GM19043 (cell line): ENCODE data around the gene MT1A.
A peak's percentile ranks its signal among the peaks of the same experiment; 100 is the strongest.

Experiments
- ATAC-seq: cut with Tn5 transposase; IDR thresholded peaks from one replicate; pipeline ENCODE4 v1.9.1; 2021; ENCODE audit warnings: low read depth; ENCODE audit not compliant: unreplicated experiment

Gene MT1A

DNA sequence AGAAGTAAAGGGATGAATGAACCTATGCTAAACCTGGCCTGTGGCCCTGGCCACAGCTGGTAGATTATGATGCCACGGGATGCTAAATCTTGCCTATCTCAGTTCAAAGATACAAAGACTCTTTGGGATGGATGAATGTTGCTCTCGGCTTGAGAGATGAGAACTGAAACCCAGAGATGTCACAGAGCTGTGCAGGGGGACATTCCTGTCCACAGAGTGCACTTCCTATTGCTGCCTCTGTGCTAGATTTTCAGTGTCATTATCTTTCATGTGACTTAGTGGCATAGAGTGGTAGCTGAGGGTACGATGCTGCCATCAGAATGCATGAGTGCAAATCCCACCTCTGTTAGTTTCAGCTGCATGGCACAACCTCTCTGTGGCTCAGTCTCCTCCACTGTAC lies 8.3 kb upstream of the MT1A start:
- ATAC-seq: peak; percentile 81

DNA sequence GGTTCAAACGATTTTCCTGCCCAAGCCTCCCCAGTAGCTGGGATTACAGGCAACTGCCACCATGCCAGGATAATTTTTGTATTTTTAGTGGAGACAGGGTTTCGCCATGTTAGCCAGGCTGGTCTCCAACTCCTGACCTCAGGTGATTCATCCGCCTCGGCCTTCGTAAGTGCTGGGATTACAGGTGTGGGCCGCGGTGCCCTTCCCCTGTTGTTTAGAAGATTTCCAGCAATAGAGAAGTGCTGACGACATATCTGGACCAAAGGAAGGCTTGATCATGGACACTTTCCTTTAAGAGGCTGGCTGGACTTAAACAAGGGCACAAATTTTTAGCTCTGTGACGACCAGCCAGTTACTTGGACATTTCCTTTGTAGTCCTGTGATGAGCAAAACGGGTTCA lies 7.3 kb upstream of the MT1A start:
- ATAC-seq: no peak

DNA sequence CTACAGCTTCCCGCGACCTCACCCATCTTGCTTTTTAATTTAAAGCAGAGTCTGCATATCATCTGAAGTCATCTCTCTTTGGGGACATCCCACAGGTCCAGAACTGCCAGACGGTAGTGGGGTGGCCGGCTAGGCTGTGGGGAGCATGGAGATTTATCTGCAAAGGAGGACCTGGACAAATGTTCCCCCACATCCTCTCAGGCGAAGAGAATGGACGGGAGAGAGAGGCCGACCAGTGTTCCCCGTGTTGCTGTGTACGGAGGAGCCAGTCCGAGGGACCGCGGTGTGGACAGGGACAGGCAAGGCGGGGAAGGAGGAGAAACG lies 6.7 kb upstream of the MT1A start:
- ATAC-seq: no peak

DNA sequence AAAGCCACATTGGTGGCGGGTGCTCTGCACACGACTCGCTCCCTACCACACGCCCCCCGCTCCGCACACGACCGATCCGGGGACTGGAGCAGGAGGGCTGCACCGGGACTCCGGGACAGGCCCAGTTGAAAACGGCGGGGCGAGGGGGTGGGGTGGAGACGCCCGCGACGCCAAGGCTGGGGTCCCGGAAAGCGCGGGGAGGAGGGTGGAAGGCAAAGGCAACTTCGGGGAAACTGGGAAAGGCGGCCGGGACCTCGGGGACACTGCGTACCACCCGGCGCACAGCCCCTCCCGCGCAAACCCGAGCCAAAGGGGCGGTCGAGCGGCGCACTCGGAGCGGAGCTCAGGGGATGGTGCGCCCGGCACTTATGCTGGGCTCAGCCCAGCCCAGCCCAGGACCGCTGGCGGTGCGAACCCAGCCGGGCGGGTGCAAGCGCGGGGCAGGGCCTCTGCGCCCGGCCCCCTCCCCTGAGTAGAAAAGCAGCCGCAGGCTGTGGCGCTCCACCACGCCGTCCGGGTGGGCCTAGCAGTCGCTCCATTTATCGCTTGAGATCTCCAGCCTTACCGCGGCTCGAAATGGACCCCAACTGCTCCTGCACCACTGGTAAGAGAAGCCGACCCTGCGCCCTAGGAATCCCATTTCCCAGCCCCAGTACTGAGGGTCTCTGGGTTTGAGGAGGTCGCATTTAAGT lies 6.2 kb upstream of the MT1A start, which contains the start of gene MT1M:
MT1M (plus strand) TSS at position 504 of the 692 bp plus-strand sequence; CDS start at position 577, 73 bp downstream.
- no peak for ATAC-seq

DNA sequence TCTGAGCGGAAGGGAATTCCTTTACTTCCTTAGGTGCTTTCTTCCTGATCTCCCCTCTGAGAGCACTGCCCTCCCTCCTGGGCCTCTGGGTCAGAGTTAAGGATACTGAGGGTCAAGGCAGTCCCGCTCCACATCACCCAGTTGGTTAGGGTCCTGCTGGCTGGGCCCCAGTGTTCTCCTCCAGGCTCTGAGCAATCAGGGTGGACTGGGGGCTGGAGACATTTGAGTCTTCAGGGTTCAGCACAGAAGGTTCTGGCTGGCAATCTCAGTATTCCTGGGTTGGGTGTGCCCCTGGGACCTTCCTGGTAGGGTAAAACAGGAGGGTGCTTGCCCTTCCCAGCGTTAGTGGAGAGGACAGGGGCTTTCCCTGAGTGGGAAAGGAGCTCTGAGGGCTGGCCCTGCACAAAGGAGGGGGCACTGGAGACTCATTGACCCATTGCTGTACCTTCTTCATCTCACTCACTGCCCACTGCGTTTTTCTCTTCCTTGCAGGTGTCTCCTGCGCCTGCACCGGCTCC lies 5.6 kb upstream of the MT1A start:
- no peak for ATAC-seq

DNA sequence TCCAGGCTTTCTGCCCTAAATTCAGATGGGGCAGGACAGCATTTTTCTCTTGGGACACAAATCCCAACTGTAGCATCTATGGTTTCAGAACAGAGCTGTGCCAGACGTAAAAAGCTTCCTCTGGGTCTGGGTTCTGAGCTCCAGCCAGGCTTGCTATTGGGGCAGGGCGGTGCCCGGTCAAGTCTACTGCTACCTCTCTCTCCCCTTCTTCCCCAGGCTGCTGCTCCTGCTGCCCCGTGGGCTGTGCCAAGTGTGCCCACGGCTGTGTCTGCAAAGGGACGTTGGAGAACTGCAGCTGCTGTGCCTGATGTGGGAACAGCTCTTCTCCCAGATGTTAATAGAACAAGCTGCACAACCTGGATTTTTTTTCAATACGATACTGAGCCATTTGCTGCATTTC lies 4.9 kb upstream of the MT1A start:
- ATAC-seq: no peak

DNA sequence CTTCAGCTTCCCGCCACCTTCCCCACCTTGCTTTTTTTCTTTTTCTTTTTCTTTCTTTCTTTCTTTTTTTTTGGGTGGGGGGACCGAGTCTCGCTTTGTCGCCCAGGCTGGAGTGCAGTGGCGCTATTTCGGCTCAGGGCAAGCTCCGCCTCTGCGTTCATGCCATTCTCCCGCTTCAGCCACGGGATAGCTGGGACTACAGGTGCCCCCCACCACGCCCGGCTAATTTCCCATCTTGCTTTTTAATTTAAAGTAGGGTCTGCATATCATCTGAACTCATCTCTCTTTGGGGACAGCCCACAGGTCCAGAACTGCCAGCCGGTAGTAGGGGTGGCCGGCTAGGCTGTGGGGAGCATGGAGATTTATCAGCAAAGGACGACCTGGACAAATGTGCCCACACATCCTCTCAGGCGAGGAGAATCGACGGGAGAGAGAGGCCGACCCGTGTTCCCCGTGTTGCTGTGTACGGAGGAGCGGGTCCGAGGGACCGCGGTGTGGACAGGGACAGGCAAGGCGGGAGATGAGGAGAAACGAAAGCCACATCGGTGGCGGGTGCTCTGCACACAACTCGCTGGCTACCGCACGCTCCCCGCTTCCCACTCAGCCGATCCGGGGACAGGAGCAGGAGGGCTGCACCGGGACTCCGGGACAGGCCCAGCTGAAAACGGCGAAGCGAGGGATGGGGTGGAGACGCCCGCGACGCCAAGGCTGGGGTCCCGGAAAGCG lies 3.6 kb upstream of the MT1A start:
- no peak for ATAC-seq

DNA sequence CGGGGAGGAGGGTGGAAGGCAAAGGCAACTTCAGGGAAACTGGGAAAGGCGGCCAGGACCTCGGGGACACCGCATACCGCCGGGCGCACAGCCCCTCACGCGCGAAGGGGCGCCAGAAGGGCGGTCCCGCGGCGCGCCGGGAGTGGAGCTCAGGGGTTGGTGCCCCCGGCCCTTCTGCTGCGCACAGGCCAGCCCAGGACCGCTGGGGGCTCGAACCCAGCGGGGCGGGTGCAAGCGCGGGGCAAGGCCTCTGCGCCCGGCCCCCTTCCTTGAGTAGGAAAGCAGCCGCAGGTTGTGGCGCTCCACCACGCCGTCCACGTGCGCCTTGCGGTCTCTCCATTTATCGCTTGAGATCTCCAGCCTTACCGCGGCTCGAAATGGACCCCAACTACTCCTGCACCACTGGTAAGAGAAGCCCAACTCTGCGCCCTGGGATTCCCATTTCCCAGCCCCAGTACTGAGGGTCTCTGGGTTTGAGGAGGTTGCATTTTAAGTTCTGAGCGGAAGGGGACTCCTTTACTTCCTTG lies 3.0 kb upstream of the MT1A start:
- no peak for ATAC-seq

DNA sequence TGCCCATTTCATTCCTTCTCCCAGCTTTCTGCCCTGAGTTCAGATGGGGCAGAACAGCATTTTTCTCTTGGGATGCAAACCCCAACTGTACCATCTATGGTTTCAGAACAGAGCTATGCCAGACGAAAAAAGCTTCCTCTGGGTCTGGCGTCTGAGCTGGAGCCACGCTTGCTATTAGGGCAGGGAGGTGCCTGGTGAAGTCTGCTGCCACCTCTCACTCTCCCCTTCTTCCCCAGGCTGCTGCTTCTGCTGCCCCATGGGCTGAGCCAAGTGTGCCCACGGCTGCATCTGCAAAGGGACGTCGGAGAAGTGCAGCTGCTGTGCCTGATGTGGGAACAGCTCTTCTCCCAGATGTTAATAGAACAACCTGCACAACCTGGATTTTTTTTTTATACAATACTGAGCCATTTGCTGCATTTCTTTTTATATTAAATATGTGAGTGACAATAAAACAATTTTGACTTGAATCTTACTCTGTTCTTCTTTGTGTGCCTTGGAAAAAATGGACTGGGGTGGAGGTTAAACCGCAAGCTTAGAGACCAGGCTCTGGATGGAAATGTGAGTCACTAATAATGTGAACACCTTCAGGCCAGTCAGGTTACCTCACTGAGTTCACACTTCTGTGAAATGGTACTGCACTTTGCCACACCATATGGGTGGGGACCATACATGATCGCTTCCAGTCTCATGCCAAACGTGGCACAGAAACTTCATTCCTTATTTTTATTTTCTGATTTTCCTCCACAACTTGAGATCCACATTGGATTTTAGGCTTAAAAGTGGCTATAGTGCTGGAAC lies 1.7 kb upstream of the MT1A start:
- ATAC-seq: no peak

DNA sequence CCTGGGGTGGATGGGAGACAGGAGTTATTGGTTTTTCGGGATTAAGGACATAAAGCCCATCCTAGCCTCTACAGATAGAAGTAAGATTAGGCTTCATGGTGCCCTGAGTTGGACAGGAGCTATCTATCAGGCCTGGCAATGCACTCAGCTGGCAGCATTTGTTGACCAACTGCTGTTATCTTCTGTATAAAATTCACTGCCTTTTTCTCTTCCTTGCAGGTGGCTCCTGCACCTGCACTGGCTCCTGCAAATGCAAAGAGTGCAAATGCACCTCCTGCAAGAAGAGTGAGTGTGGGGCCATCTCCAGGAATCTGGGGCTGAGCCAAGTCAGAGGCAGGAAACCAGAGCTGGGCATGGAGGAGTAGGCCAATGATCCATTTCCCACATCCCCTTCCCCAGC lies 579 bp downstream of the MT1A start:
- ATAC-seq: no peak

DNA sequence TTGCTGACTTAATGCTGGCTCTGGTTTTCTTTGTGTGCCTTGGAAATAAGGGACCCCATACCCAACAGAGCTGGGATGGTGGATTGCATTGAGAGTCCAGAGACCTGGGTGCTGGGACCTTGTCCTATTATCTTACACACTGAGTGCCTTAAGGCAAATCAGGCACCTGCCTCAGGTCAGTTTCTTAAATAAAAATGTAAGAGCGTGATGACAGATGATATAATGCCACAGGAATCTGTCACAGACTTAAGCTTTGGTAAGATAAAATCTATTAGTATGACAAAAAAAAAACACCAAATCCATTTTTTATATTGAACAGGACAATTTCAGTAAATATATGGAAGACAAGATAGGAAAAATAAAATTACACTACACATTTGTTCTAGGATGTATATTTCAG lies 1.6 kb downstream of the MT1A start:
- no peak for ATAC-seq

DNA sequence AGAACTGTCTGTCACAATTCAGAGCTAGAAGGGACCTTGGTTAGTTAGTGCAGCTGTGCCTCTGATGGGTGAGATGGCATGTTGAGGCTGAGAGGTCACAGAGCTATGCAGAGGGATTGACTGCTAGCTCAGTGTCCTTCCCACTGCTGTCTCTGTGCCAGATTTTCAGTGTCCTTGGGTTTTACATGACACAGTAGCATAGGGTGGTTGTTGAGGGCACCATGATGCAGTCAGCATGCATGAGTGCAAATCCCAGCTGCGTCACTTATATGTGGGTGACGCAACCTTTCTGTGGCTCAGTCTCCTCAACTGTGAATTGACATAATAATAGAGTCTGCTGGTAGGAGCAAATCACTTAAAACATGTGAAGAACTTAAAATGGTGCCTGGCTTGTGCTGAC lies 2.7 kb downstream of the MT1A start:
- no peak for ATAC-seq

DNA sequence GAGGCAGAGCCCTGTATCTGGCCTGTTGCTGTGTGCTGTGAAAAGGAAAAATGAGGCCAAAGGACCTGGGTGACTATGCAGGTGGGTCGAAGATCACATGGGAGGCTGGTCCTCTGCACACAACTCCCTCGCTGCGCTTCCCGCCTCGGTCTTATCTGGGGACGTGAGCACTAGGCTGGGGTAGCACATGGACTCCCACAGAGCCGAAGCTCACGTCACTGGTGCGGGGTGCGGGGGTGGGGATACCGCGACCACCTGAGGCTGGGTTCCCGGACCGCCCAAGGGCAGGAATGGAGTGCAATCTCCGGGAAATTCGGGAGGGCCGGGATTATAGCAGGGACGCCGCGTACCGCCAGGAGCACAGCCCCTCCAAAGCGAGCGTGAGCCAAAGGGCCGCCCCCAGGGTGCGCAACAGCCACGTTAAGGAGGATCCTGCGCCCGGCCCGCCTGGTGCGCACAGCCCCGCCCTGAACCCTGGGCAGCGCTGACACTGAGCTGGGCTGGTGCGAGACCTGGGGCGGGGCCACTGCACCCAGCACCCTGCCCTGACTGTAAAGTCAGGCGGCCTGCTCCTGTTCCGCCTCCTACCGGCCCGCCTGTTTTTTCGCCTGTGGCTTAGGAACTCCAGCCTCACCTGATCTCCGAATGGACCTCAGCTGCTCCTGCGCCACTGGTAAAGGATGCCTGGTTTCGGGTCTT lies 4.8 kb downstream of the MT1A start:
- no peak for ATAC-seq

DNA sequence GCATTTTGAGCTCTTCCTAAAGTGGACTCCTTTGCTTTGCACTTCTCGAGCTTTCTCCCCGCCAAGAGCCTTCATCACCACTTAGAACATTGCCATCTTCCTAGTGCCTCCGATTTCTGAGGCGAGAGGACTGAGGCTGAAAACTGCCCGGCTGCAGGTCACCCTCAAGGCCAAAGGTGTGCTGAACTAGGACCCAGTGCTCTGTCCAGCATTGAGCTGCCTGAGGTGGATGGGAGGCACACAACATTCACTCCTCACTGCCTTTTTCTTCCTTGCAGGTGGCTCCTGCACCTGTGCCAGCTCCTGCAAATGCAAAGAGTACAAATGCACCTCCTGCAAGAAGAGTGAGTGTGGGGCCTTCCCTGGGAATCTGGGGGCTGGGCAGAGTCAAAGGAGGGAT lies 5.4 kb downstream of the MT1A start:
- no peak for ATAC-seq

DNA sequence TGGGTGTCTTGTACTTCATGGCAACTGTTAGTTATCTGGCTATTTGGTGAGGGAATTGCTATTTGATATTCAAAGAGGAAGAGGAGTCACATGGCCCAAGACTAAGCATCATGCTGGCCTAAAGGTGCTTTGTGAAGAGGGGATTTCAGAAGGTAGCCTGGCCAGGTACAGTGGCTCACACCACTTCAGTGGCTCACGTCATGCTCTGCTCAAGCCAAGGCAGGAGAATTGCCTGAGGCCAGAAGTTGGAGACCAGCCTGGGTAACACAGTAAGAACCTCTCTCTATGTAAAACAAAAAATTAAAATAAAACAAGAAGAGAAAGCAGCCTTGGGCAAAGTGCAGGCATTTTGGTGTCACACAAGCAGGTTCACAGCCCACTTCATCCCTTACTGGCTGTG lies 6.8 kb downstream of the MT1A start:
- no peak for ATAC-seq

DNA sequence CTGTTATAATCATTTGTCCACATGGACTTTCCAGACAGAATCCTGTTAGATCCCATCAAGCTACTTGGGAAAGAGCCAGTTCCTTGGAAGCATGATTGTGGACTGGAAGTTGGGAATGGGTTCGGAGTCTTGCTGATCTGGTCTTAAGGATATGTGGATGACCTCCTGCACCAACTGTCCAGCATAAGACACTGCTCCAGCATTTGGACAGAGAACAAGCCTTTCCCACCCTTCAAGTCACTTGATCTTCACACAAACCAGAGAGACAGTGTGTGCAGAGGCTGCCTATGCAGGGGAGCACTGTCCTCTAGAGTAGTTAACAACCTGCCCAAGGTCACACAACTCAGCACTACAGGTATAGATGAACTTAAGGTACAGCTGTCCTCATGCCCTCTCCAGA lies 7.4 kb downstream of the MT1A start:
- no peak for ATAC-seq

DNA sequence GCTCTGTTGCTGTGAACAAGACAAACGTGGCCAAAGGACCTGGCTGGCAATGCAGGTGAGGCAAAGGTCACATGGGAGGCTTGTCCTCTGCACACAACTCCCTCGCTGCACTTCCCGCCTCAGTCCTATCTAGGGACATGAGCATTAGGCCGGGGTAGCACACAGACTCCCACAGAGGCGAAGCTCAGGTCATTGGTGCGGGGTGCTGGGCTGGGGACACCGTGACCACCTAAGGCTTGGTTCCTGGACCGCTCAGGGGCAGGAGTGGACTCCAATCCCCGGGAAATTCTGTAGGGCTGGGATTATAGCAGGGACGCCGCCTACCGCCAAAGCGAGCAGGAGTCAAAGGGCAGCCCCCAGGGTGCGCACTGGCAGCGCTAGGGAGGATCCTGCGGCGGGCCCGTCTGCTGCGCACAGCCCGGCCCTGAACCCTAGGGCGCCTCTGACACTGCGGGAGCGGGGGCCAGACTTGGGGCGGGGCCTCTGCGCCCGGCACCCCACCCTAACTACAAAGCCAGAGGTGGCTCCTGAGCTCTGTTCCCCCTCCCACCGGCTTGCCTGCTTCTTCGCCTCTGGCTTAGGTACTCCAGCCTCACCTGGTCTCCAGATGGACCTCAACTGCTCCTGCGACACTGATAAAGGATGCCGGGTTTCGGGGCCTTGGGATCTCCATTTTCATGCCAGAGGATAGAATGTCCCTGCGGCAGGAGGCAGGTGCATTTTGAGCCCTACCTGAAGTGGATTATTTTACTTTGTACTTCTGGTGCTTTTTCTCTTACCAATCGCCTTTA lies 9.4 kb downstream of the MT1A start:
- no peak for ATAC-seq

DNA sequence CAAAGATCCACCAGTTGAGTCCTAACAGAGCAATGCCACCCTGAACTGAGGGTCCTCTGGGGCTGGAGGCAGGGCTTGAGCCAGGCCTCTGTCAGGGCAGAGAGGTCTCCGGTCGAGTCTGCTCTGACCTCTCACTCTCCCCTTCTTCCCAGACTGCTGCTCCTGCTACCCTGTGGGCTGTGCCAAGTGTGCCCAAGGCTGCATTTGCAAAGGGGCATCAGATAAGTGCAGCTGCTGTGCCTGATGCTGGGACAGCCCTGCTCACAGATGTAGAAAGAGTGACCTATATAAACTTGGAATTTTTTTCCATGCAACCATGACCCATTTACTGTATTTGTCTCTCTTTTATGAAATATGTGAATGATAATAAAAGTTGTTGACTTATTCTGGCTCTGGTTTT lies 10.8 kb downstream of the MT1A start:
- no peak for ATAC-seq

DNA sequence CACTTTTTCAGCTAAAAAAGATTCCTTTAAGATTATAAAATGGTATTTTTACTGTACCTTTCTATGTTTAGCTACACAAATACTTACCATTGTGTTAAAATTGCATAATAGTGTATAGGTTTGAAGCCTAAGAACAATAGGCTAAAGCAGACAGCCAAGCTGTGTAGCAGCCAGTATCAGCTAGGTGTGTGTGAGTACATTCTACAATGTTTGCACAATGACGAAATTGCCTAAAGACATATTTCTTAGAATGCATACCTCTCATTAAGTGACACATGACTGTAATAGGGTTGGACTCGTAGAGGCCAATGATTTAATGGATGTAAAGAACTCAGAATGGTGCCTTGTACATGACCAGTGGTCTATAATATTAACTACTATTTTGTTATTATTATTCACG lies 11.4 kb downstream of the MT1A start:
- no peak for ATAC-seq

DNA sequence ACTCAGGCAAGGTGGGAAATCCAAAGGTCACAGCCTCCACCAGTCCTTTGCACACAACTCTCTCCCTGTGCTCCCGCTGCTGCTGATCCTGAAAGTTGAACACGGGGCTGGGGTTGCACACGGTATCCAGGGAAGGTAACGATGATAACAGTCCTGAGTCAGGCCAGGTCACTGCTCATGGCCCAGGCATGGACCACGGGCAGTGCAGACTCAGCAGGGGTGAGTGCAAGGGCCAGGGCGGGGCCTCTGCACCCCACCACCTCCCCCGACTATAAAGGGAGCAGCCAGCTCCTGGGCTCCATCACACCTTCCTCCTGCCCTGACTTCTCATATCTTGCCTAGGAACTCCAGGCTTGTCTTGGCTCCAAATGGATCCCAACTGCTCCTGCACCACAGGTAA lies 13.1 kb downstream of the MT1A start, which contains the start of gene MT1B:
MT1B (plus strand) TSS at position 301 of the 400 bp plus-strand sequence; CDS start at position 369, 68 bp downstream.
- ATAC-seq: no peak
